GDM1 (cell line): ENCODE measurements around the gene ABHD4.
A peak's percentile ranks its signal among the peaks of the same experiment; 100 is the strongest.
"Not testable (repeated sequence)": the region's sequence is repeated elsewhere in the genome, so short reads cannot be mapped to it uniquely, and the experiment has no call there.

Experiments
- DNase-seq: peaks from one replicate; lab custom pipeline; 2025; lab: John Stamatoyannopoulos, UW

The ABHD4 gene

GRCh38 chr14:22589096-22589839, 8.8 kb upstream of the ABHD4 start, which contains the start of gene DAD1:
TSS of gene DAD1 (minus strand) at chr14:22589224. CDS start at chr14:22589157, 67 bp downstream.
- DNase-seq, result peak; percentile 99

GRCh38 chr14:22593189-22593588, 4.9 kb upstream of the ABHD4 start:
- no peak for DNase-seq

GRCh38 chr14:22593601-22594000, 4.5 kb upstream of the ABHD4 start:
- DNase-seq, result no peak

GRCh38 chr14:22594156-22594716, 3.9 kb upstream of the ABHD4 start:
- no peak for DNase-seq

- no peak for DNase-seq
These were observed 1.7 kb upstream of the ABHD4 start for GRCh38 chr14:22596354-22596879.

GRCh38 chr14:22597265-22597664, 835 bp upstream of the ABHD4 start:
- DNase-seq, result no peak

- DNase-seq, result no peak
These were observed 365 bp upstream of the ABHD4 start for GRCh38 chr14:22597771-22598098.

GRCh38 chr14:22598896-22599244, 770 bp downstream of the ABHD4 start:
- DNase-seq, result no peak

- DNase-seq, result no peak
These were observed 1.2 kb downstream of the ABHD4 start for GRCh38 chr14:22599349-22599748.

GRCh38 chr14:22600027-22600426, 1.9 kb downstream of the ABHD4 start:
- DNase-seq, result no peak

- no peak for DNase-seq
These were observed 3.4 kb downstream of the ABHD4 start for GRCh38 chr14:22601456-22601855.

- no peak for DNase-seq
These were observed 3.9 kb downstream of the ABHD4 start for GRCh38 chr14:22601996-22602395.

GRCh38 chr14:22602862-22603261, 4.8 kb downstream of the ABHD4 start:
- no peak for DNase-seq

- no peak for DNase-seq
These were observed 8.3 kb downstream of the ABHD4 start for GRCh38 chr14:22606380-22606779.

GRCh38 chr14:22607291-22607690, 9.2 kb downstream of the ABHD4 start:
- no peak for DNase-seq

- no peak for DNase-seq
These were observed 12.8 kb downstream of the ABHD4 start for GRCh38 chr14:22610931-22611330.

GRCh38 chr14:22613106-22613695, 15.1 kb downstream of the ABHD4 start:
- DNase-seq, result no peak

- no peak for DNase-seq
These were observed 15.7 kb downstream of the ABHD4 start for GRCh38 chr14:22613736-22614239.

- no peak for DNase-seq
These were observed 16.2 kb downstream of the ABHD4 start for GRCh38 chr14:22614240-22614799.

- DNase-seq, result not testable (repeated sequence)
These were observed 17.7 kb downstream of the ABHD4 start for GRCh38 chr14:22615765-22616164.

- DNase-seq, result no peak
These were observed 24.2 kb downstream of the ABHD4 start for GRCh38 chr14:22622255-22622654.

- peak; percentile 38 for DNase-seq
These were observed 24.9 kb downstream of the ABHD4 start for GRCh38 chr14:22623047-22623446.

GRCh38 chr14:22626590-22626989, 28.5 kb downstream of the ABHD4 start:
- DNase-seq, result no peak
